GM12891 (cell line): ENCODE measurements around the gene RAET1G.

Experiments used
- DNase-seq: peaks from one replicate; pipeline ENCODE4 v3.0.0; 2011; ENCODE audit warnings: low spot score; ENCODE audit not compliant: insufficient read length
- FAIRE-seq: peaks from 2 replicates; lab custom pipeline; 2011; peaks lifted over from hg19 to GRCh38; lab: Jason Lieb, UNC
- PAX5 ChIP-seq: IDR thresholded peaks from 2 replicates; pipeline ENCODE4 v1.6.1; 2011; ENCODE audit warnings: low read length, moderate library complexity, mild to moderate bottlenecking; ENCODE audit not compliant: insufficient read depth, severe bottlenecking
- POLR2A ChIP-seq: IDR thresholded peaks from 2 replicates; pipeline ENCODE4 v1.6.1; 2011; ENCODE audit warnings: low read depth, low read length, control low read depth
- POLR2AphosphoS5 ChIP-seq: IDR thresholded peaks from 2 replicates; pipeline ENCODE4 v1.6.1; 2011; ENCODE audit warnings: low read depth, low read length, control low read depth
- POU2F2 ChIP-seq: IDR thresholded peaks from 2 replicates; pipeline ENCODE4 v1.6.1; 2011; ENCODE audit warnings: low read depth, mild to moderate bottlenecking, control low read depth, low read length, moderate library complexity
- SPI1 ChIP-seq: IDR thresholded peaks from 2 replicates; pipeline ENCODE4 v1.6.1; 2011; ENCODE audit warnings: low read depth, low read length, control low read depth
- TAF1 ChIP-seq: IDR thresholded peaks from 2 replicates; pipeline ENCODE4 v1.6.1; 2011; ENCODE audit warnings: low read depth, low read length, control low read depth

The RAET1G gene

DNA sequence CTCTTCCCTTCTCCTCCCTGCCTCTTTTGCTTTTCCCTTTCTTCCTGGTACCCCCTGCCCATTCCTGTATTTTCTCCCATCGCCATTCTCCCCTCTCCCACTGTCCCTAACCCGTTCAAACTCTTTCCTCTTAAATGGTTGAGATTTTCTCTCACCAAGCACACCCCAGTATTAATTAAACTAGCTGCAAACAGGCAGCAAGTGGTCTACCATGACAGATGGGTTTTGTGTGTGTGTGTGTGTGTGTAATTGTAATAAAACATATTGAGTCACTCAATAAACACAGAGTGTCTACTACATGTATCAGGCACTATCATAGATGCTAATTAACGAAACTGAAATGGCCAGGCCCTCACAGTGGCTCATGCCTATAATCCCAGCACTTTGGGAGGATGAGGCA is 31.7 kb downstream of the RAET1G start:
- TF ChIP-seq POLR2AphosphoS5 (no peak), POLR2A (no peak), TAF1 (no peak), SPI1 (no peak), PAX5 (no peak), POU2F2 (no peak)
- FAIRE-seq (no peak), DNase-seq (no peak)

DNA sequence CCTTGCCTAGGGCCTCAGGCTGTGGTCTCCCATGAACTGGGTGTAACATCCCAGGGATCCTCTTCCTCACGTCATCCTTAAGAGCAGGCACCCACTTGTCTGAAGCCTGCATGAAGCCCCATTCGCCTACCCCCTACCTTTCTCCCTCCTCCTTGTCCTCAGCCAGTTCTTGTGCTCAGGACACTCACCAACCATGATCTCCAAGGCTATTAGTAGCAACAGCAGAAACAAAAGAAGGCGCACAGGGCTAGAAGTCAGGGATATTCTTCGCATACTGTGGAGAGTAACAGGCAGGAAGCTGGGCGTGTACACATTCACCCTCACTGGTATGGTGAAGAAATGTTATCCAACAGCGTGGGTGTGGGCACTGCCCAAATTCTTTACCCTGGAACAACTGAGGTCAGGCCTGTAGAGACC is 32.3 kb downstream of the RAET1G start:
- FAIRE-seq (no peak), DNase-seq (no peak)
- no peak for TF ChIP-seq POLR2A

- FAIRE-seq = no peak
- no peak for DNase-seq
- TF ChIP-seq TAF1 (no peak), PAX5 (no peak)
Measured at GRCh38 chr6:149889326-149889725, 33.6 kb downstream of the RAET1G start.

DNA sequence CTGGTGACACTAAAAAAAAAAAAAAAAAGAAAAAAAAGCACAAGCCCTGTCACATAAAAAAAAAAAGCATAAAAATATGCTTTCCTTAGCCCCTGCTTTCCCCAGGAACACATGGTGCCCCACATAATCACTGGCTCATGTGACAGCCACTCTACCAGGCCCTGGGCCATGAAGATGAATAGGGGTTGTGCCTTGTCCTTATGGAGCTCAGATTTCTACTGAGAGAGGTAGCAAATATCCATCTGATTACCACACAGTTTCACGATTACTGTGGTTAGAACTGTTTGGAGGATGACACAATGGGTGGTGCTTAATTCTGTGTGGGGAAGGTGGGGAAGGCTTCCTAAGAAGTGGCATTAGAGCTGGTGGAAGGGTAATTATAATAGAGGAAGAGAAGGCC is 34.3 kb downstream of the RAET1G start:
- DNase-seq (no peak), FAIRE-seq (no peak)
- no peak for TF ChIP-seq SPI1
- no peak for TF ChIP-seq PAX5
- no peak for TF ChIP-seq POU2F2
- TF ChIP-seq POLR2A = no peak
- TF ChIP-seq POLR2AphosphoS5 = no peak
- TF ChIP-seq TAF1 = no peak

GRCh38 chr6:149888093-149888492 is 34.8 kb downstream of the RAET1G start:
- FAIRE-seq = no peak
- TF ChIP-seq TAF1 = no peak
- no peak for TF ChIP-seq POLR2AphosphoS5
- TF ChIP-seq SPI1 = no peak
- no peak for TF ChIP-seq PAX5
- DNase-seq = no peak

- TF ChIP-seq PAX5 (no peak), POLR2AphosphoS5 (no peak), POLR2A (no peak), TAF1 (no peak), SPI1 (no peak), POU2F2 (no peak)
- no peak for FAIRE-seq
- no peak for DNase-seq
Measured at GRCh38 chr6:149887343-149887742, 35.6 kb downstream of the RAET1G start.

DNA sequence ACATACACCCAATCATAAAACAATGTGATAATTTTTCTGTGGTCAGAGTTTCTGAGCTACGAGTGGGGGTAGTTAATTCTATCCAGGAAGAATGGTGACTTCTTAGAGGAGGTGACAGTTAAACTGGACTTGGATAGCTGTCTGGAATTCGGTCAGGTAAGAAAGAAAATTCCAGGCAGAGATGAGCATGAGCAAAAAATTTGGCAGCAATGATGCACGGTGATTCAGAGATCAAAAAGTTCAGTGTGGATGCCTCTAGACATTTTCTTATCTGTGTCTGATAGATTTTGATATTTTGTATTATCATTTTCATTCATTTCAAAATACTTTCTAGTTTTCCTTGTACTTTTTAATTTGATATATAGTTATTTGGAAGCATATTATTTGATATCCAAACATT is 37.0 kb downstream of the RAET1G start:
- FAIRE-seq (no peak), DNase-seq (no peak)
- TF ChIP-seq POLR2AphosphoS5 (no peak), POU2F2 (no peak), POLR2A (no peak)

GRCh38 chr6:149884617-149885016 is 38.3 kb downstream of the RAET1G start:
- DNase-seq (no peak), FAIRE-seq (no peak)
- no peak for TF ChIP-seq TAF1
- TF ChIP-seq SPI1 = no peak
- no peak for TF ChIP-seq POLR2A
- TF ChIP-seq POLR2AphosphoS5 = no peak
- TF ChIP-seq PAX5 = no peak
- no peak for TF ChIP-seq POU2F2

DNA sequence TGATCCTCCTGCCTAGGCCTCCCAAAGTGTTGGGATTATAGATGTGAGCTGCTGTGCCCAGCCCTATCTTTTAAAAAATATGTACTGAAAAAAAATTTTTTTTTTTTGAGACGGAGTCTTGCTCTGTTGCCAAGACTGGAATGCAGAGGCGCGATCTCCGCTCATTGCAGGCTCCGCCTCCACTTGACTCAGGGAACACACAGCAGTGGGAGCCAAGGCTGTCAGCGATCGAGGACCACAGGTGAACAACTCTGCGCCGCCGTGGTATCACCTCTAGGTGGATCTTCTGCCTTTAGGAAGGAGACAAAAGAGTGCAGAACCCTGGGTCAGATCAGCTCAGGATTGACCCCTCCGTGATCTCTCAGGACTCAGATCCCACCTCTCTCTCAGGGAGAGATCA is 38.7 kb downstream of the RAET1G start:
- no peak for DNase-seq
- no peak for FAIRE-seq
- no peak for TF ChIP-seq POLR2AphosphoS5
- no peak for TF ChIP-seq TAF1
- TF ChIP-seq POU2F2 = no peak
- TF ChIP-seq PAX5 = no peak
- TF ChIP-seq SPI1 = no peak
- no peak for TF ChIP-seq POLR2A

GRCh38 chr6:149881860-149882259 is 41.1 kb downstream of the RAET1G start:
- TF ChIP-seq TAF1 = no peak
- no peak for TF ChIP-seq PAX5
- TF ChIP-seq POU2F2 = no peak
- TF ChIP-seq SPI1 = no peak
- no peak for TF ChIP-seq POLR2AphosphoS5
- no peak for TF ChIP-seq POLR2A
- DNase-seq (no peak), FAIRE-seq (no peak)

DNA sequence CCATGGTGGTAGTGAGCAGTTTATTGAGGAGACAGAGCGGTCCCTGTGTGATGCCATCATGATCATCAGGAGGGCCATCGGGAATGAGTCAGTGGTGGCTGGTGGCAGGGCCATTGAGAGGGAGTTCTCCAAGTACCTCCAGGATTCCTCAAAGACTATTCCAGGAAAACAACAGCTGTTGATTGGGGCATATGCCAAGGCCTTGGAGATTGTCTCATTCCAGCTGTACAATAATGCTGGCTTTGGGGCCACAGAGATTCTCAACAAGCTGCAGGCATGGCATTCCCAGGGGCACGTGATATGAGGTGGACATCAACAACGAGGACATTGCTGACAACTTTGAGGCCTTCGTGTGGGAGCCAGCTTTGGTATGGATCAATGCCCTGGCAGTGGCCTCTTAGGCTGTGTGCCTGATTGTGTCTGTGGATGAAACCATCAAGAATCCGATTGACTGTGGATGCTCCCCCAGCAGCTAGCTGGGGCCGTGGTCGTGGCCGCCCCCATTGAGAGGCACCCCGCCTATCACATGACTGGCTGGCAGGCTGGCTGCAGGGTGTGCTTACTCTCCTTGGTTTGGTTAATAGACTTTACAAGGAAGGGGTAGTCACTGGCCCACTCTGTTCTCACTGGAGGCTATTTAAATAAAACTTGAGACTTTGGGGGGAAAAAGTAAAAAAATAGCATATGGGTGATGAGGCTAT is 41.7 kb downstream of the RAET1G start:
- no peak for DNase-seq
- no peak for TF ChIP-seq POLR2AphosphoS5
- FAIRE-seq = no peak
